GM18498 (cell line): Measurements from ENCODE around the gene ZNF740.

Experiments
- ATAC-seq: cut with Tn5 transposase; IDR thresholded peaks from one replicate; pipeline ENCODE4 v1.9.1; 2021; ENCODE audit warnings: mild to moderate bottlenecking, moderate library complexity; ENCODE audit not compliant: unreplicated experiment

The ZNF740 gene

DNA sequence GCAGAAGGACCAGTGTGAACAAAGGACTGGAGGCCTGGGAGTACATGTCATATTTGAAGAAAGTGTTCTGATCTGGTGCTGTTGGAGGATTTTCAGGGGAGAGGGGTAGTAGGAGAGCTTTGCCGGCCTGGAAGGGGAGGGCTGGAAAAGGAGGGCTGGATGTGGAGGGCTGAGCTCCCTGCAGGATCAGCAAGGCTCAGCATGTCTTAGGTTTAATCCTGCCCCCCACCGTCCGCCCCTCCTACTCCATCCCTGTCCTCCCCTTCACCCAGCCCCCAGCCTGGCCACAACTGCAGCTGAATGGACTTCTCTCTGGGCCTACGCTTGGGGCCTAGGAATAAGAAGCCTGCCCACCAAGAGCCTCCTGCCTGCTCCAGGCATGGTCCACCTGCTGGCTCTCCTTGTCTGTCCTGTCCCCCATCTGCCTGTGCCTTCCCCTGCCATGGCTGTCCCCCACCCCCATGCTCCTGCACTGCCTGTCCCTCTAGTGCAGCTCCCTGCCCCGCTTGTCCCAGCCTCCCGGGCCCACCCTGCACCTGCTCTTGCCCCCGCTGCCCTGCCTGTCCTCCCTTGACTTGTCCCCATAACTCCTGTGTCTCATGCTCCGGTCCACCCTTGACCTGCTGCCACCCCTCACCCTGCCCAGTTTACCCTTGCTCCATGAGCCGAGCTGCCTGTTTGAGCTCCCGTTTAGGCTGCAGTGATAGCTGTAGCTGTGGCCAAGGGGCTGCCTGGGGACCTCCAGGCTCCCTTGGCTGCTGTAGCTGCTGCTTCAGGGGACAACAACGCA, 61.3 kb downstream of the ZNF740 start:
- ATAC-seq: no peak

DNA sequence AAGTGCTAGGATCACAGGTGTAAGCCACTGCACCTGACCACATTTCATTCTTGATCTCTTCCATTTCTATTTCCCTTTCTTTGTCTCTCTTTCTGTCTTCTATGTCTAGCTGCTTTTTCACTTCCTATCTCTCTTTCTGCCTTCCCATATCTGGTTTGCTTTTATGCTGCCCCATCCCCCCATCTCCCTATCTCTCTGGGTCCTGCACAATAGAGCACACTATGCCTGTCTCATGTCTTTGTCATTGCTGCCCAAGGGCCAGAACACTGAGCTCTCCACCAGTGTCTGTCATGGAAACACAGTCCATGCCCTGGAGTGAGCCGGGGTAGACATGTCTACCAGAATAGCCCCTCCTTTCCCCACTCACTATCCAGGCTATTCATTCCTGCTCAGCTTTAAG, 63.8 kb downstream of the ZNF740 start:
- no peak for ATAC-seq
